Measurements from ENCODE around the gene AQP7.
"Not testable (repeated sequence)": the region's sequence is repeated elsewhere in the genome, so short reads cannot be mapped to it uniquely, and the experiment has no call there.

Gene AQP7

DNA sequence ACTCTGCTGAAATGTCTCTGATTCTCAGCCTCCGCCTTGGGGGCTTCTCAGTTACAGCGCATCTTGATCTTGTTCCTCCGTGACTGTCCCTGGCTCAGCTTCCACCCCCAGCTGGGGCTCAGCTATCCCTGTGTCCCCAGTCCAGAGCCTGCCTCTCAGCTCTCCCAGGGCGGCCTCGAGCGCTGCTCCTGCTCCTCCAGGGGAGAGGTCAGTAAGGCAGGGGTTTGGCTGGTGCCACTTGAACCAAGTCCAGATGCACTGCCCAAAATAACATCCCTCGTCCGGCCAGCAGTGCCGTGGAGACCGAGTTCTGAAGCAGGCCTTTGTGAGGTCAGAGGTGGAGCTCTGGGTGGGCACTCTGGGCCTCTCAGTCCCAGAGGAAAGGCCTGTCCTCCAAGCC is at the start of gene AQP7:
TSS of gene AQP7 (minus strand) at position 198 of the 400 bp plus-strand sequence. CDS start 1,306 bp downstream, outside the sequence.
- FAIRE-seq: not testable (repeated sequence)

DNA sequence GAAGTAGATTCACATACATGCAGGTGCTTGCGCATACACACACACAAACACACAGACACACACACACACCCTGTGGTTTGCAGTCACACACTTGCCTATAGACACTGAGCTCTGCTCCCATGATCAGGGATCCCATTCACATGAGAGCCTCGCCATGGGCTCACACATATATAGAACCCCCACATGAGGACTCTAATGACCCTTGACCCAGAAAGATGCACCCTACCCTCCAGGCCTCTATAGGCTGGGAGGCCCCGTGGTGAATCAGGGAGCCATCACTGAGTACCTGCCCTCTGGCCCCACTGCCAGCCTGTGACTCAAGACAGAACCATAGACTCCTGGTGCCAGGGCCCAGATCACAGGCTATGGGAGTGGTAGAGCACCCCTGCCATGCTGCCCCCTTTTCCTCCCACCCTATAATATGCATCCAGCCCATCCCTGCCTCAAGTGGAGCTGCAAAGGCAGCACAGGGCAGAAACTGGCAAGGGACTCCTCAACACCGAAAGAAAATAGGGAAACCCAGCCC is 48.3 kb upstream of the AQP7 start:
- no peak for FAIRE-seq

GRCh38 chr9:33449715-33450114 is 47.3 kb upstream of the AQP7 start:
- no peak for FAIRE-seq

GRCh38 chr9:33447799-33448553 is 45.6 kb upstream of the AQP7 start:
- FAIRE-seq: no peak

DNA sequence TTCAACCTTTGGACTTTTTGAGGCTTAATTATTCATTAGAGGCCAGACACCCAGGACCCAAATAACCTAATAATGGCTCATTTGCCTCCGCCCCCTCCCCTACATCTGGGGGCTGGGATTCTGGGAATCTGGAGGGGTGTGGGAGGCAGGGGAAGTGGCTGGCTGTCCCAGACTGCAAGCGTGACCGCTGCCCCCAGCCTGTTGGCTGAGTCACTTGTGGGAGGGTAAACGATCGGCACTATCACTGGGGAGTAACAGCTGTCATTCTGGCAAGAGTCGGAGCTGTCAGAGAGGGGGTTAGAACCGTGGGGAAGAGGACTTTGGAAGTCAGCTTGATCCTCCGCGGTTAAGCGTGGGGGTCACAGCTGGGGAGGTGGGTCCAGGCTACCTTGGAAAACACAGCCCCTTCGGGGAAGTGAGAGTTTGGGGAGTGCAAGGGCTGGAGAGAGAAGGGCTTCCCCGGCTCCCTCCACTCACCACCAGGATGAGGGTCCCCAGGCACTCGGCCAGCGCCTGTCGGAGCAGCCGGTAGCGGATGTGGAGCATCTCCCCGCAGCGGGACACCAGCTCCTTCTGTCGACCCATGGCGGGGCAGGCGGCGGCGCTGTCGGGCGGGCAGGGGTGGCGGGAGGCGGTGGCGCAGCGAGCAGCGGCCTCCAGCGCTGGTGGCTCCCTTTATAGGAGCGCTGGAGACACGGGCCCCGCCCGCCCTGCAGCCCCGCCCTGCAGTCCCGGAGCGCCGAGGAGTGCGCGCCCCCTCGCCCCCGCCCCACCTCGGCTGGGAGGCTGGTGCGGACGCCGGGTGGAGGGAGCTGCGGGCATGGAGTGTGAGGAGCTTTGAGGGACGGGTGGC is 44.8 kb upstream of the AQP7 start, which contains the start of gene AQP3:
TSS of gene AQP3 (minus strand) at position 648 of the 853 bp plus-strand sequence. CDS start at position 585, 63 bp downstream.
- FAIRE-seq: no peak

- no peak for FAIRE-seq
Measured at GRCh38 chr9:33446240-33446945, 44.0 kb upstream of the AQP7 start.

GRCh38 chr9:33445389-33446239 is 43.2 kb upstream of the AQP7 start:
- no peak for FAIRE-seq

- no peak for FAIRE-seq
Measured at GRCh38 chr9:33443464-33444154, 41.2 kb upstream of the AQP7 start.

- FAIRE-seq: no peak
Measured at GRCh38 chr9:33443047-33443446, 40.7 kb upstream of the AQP7 start.

DNA sequence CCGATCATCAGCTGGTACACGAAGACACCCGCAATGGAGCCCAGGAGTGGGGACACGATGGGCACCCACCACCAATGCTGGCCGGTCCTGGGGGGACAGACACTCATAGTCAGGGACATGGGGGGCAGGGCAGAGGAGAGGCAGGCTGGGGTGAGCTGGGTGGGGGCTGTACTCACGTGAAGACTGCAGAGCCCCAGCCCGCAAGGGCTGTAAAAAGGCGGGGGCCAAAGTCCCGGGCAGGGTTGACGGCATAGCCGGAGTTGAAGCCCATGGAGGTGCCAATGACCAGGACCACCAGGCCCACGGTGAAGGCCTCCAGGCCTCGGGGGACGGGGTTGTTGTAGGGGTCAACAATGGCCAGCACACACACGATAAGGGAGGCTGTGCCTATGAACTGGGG is 39.8 kb upstream of the AQP7 start:
- FAIRE-seq: no peak

DNA sequence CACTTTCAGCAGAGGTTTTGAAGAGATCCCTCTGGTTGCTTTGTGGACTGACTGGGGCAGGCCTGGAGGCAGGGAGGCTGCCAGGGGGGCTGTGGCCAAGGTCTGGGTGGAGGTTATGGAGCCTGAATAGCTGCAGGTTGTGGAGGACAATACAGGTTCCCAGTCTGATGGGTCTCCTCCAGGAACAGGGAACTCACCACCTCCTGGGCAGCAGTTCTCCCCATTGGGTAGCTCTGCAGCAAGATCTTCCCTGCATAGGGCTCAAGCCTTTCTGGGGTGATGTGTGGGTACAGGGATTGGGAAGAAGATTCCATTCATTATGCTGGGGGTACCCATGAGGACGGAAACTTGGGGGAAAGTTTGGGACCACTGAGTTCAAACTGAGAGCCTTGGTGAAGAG is 38.2 kb upstream of the AQP7 start:
- FAIRE-seq: no peak

- FAIRE-seq: no peak
Measured at GRCh38 chr9:33440204-33440603, 37.8 kb upstream of the AQP7 start.

GRCh38 chr9:33439731-33440130 is 37.4 kb upstream of the AQP7 start:
- FAIRE-seq: no peak

DNA sequence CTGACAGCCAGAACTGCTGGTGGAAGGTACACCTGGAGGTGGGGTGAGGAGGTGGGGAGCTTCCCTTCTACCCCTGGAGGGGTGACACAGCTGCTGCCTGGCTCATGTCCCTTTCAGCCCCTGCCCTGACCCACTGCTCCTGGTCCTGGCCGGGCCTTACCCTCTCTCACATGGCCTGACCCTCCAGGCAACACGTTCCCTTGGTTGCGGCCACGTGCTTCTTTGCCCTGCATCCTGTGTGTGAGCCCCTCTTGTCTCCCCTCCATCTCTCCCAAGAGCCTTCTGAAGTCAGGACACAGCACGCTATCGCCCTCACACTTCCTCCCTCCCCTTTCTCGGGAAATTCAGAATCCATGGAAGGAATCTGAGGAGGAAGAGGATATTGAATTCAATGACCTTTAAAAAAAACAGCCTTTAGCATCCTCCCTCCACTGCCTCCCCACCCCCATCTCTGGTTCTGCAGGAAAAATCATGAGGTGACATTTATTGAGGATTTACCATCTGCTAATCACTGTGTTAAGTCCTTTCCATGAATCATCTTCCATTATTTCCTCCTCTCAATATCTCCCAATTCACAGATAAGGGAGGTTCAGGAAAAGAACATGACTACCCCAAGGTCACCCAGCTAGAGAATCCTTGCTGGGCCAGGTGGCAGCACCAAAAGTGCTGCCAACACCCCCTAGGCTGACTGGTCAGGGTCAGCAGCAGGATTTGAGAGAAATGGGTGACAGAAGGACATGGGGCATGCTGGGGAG is 36.7 kb upstream of the AQP7 start:
- FAIRE-seq: no peak

- no peak for FAIRE-seq
Measured at GRCh38 chr9:33437898-33438297, 35.5 kb upstream of the AQP7 start.

DNA sequence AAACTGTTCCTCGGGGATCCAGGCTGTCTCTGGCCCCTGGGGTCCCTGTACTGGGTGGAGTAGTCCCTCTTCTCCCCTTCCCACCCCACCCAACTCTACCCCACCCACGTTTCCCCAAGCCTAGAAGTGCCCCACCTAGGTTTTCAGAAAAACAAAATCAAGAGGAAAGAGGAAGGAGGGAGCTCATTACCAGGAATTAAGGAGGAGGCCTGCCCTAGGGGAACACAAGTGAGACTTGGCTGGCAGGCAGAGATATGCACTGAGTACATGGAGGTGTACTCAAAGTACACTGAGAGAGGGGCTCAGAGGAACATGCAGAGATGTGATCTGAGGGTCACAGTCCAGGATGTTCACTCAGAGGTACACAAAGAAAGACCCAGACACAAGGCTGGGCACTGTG is 34.8 kb upstream of the AQP7 start:
- FAIRE-seq: no peak

DNA sequence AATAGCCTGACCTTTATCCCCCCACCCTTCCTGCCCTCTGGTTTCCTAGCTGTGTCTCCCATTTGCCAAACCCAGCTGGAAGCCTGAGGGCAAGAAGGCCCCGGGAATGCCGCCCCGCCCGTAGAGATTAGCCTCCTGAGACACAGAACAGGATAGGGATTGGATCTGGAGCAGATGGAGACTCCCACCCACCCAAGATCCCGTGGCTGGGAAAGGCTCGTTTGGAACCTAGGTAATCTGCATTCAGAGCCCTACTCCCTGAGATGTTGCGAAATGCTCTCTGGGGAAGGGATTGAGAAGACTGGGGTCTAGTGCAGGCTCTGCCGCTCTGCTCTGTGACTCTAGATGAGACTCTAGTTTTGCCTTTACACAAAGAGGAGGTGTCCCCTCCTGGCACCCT is 34.1 kb upstream of the AQP7 start:
- no peak for FAIRE-seq

DNA sequence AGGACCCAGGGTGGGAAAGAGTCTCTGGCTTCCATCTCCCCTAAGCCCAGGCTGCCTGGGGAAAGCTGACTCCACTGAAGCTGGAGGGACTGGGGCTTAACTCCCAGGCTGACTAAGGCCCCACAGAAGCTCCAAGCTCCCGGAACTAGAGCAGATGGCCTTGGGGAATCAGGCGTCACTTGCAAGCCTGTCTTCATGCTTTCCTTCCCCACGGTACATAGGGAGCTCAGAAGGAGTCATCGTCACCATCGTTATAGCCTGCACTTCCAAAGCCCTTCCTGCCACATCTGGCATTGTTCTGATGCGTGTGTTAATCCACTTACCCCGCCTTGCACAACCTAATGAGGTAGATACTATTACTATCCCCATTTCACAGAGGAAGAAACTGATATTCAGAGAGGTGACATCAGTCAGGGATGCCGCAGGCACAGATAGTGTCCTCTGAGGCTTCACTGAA is 33.5 kb upstream of the AQP7 start:
- no peak for FAIRE-seq

DNA sequence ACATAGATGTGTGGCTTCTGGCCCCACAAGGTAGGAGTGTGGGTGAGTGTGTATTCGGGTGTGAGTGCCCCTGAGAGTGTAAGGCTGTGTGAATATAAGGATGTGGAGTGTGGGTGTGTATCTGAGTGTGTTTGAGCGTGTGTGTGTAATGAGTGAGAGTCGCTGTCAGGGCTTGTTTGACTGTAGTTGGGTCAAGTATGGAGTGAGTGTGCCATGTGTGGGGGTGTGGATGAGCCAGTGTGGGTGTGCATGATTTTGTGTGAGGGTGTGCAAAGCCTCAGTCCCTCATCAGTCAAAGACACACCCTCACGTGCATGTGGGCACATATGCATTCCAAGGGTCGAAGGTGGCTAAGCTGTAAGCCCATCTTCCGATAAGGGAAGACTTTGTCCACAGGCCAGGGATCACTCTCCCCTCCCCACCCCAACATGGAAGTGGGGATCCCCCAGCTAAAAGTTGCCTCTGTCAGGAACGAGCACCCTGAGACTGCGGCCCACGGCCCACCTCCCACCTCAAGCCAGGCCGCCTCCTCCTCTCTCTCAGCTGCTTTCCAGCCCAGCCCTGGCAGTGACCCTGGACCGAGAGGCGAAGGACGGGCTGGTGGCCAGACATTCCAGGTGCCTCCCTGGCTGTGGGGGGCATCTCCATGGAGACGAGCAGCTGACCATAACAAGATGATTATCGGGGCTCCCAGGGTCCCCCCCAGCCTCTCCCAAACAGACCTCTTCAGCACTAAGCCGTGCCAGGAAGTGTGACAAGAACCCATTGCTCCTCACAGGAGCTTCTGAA is 32.1 kb upstream of the AQP7 start:
- no peak for FAIRE-seq

GRCh38 chr9:33433871-33434270 is 31.5 kb upstream of the AQP7 start:
- no peak for FAIRE-seq
